Ascending aorta (tissue), 2 donors: ENCODE data around the gene CMIP. TPM values are rescaled to one million over a fixed set of nuclear protein-coding genes. Genes with fewer than 3 reads are reported as not detected.
A peak's percentile ranks its signal among the peaks of the same experiment; 100 is the strongest.

Experiments used
- DNase-seq, 2 donors: peaks; one replicate each; pipeline ENCODE4 v3.0.0-alpha.2; 2019; ENCODE audit warnings: low spot score in 2 of 2
- H3K27ac ChIP-seq, 2 donors: fragments of 200-600 bp; sonication (generic); one replicate each; pipeline ENCODE4 v1.5.1; 2016 to 2017; ENCODE audit warnings: mild to moderate bottlenecking in 1 of 2
- H3K27me3 ChIP-seq: fragments of 200-600 bp; sonication (generic); one replicate; pipeline ENCODE4 v1.5.1; 2017
- H3K36me3 ChIP-seq, 2 donors: fragments of 200-600 bp; sonication (generic); one replicate each; pipeline ENCODE4 v1.5.1; 2016
- H3K4me1 ChIP-seq, 2 donors: fragments of 200-600 bp; sonication (generic); one replicate each; pipeline ENCODE4 v1.5.1; 2016 to 2017; ENCODE audit warnings: mild to moderate bottlenecking in 1 of 2
- H3K4me3 ChIP-seq, 2 donors: fragments of 200-600 bp; sonication (generic); one replicate each; pipeline ENCODE4 v1.5.1; 2016 to 2017; ENCODE audit warnings: mild to moderate bottlenecking in 1 of 2
- H3K9me3 ChIP-seq, 2 donors: fragments of 200-600 bp; sonication (generic); one replicate each; pipeline ENCODE4 v1.5.1; 2016
- CTCF ChIP-seq, 3 experiments: fragments of 200-600 bp in 2 of 3; fragments of 450-650 bp in 1 of 3; sonication (generic) in 2 of 3; IDR thresholded peaks; one replicate each; pipeline ENCODE4 v1.5.1; 2016 to 2019; ENCODE audit warnings: antibody characterized with exemption in 3 of 3, mild to moderate bottlenecking in 1 of 3, moderate library complexity in 1 of 3
- intact Hi-C: fragments of 100-400 bp; cut with DNase I; formaldehyde crosslinking; loops from one replicate; pipeline ENCODE4 v1.15.1; 2023
- total RNA-seq: library from RNA; depleted of rRNA; stranded (reverse); fragments of >200 nt; gene quantifications from one replicate; pipeline ENCODE4 v1.1.0, GENCODE V29; 2016

CMIP gene
- total RNA-seq, 1 donor from 2014 or later: 110 TPM

- Histone ChIP-seq H3K36me3 (no peaks in the 10 kb centered on the region), H3K4me1 (peaks cover 0 to 4% of the 10 kb centered on the region in 2 donors), H3K9me3 (no peaks in the 10 kb centered on the region), H3K4me3 (peak overlapping the region; percentile 58 to 62), H3K27me3 (no peaks in the 10 kb centered on the region), H3K27ac (no peak overlapping the region)
- intact Hi-C loops: no loop called here
- no peak for TF ChIP-seq CTCF (IDR thresholded peaks at IDR 0.05)
- no peak for DNase-seq
These were observed 302.0 kb downstream of the CMIP start for GRCh38 chr16:81746566-81746965.

GRCh38 chr16:81748476-81749198, 304.0 kb downstream of the CMIP start:
- Histone ChIP-seq H3K27ac (no peak overlapping the region), H3K27me3 (no peaks in the 10 kb centered on the region), H3K9me3 (no peaks in the 10 kb centered on the region), H3K36me3 (no peaks in the 10 kb centered on the region), H3K4me3 (no peak overlapping the region), H3K4me1 (peaks cover 0 to 4% of the 10 kb centered on the region in 2 donors)
- TF ChIP-seq CTCF (IDR thresholded peaks at IDR 0.05): no peak
- intact Hi-C loops: no loop called here
- DNase-seq: no peak

- no peaks in the 10 kb centered on the region for H3K4me1 ChIP-seq
- peak; percentile 37 to 80 for DNase-seq
- H3K36me3 ChIP-seq: no peaks in the 10 kb centered on the region
- H3K27me3 ChIP-seq: no peaks in the 10 kb centered on the region
- H3K9me3 ChIP-seq: no peaks in the 10 kb centered on the region
- no peak overlapping the region for H3K4me3 ChIP-seq
- no peak overlapping the region for H3K27ac ChIP-seq
- intact Hi-C loops: no loop called here
- TF ChIP-seq CTCF (IDR thresholded peaks at IDR 0.05): no peak
These were observed 307.7 kb downstream of the CMIP start for GRCh38 chr16:81752225-81752875.

GRCh38 chr16:81752876-81753227, 308.2 kb downstream of the CMIP start:
- DNase-seq: no peak
- Histone ChIP-seq H3K4me3 (no peak overlapping the region), H3K4me1 (no peaks in the 10 kb centered on the region), H3K27me3 (no peaks in the 10 kb centered on the region), H3K36me3 (no peaks in the 10 kb centered on the region), H3K27ac (no peak overlapping the region), H3K9me3 (no peaks in the 10 kb centered on the region)
- intact Hi-C loops: no loop called here
- no peak for TF ChIP-seq CTCF (IDR thresholded peaks at IDR 0.05)

- Histone ChIP-seq H3K4me1 (no peaks in the 10 kb centered on the region), H3K27ac (no peak overlapping the region), H3K9me3 (no peaks in the 10 kb centered on the region), H3K4me3 (no peak overlapping the region), H3K36me3 (no peaks in the 10 kb centered on the region), H3K27me3 (no peaks in the 10 kb centered on the region)
- intact Hi-C loops: no loop called here
- no peak for DNase-seq
- no peak for TF ChIP-seq CTCF (IDR thresholded peaks at IDR 0.05)
These were observed 310.2 kb downstream of the CMIP start for GRCh38 chr16:81754858-81755257.
